ENCODE results near the gene SCUBE1.

- TF ChIP-seq CTCF (IDR thresholded peaks at IDR 0.05) (no peak), FOXM1 (IDR thresholded peaks at IDR 0.05; ENCODE audit: low read depth) (no peak), EP300 (IDR thresholded peaks at IDR 0.05; ENCODE audit: borderline replicate concordance in 1 of 2, low read depth in 1 of 2, low read length in 1 of 2) (no peak), EZH2phosphoT487 (IDR thresholded peaks at IDR 0.05; ENCODE audit: borderline replicate concordance, low read depth) (no peak), TEAD4 (IDR thresholded peaks at IDR 0.05; ENCODE audit: borderline replicate concordance, insufficient read depth) (no peak), PBX3 (IDR thresholded peaks at IDR 0.05) (no peak), POLR2AphosphoS5 (IDR thresholded peaks at IDR 0.05; ENCODE audit: low read depth, low read length) (no peak), GABPA (IDR thresholded peaks at IDR 0.05; ENCODE audit: low read depth) (no peak)
- TF ChIP-seq, protein P1, sequence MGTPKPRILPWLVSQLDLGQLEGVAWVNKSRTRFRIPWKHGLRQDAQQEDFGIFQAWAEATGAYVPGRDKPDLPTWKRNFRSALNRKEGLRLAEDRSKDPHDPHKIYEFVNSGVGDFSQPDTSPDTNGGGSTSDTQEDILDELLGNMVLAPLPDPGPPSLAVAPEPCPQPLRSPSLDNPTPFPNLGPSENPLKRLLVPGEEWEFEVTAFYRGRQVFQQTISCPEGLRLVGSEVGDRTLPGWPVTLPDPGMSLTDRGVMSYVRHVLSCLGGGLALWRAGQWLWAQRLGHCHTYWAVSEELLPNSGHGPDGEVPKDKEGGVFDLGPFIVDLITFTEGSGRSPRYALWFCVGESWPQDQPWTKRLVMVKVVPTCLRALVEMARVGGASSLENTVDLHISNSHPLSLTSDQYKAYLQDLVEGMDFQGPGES (IDR thresholded peaks at IDR 0.05; ENCODE audit: low read depth, low read length): no peak
- TF ChIP-seq, protein P2, sequence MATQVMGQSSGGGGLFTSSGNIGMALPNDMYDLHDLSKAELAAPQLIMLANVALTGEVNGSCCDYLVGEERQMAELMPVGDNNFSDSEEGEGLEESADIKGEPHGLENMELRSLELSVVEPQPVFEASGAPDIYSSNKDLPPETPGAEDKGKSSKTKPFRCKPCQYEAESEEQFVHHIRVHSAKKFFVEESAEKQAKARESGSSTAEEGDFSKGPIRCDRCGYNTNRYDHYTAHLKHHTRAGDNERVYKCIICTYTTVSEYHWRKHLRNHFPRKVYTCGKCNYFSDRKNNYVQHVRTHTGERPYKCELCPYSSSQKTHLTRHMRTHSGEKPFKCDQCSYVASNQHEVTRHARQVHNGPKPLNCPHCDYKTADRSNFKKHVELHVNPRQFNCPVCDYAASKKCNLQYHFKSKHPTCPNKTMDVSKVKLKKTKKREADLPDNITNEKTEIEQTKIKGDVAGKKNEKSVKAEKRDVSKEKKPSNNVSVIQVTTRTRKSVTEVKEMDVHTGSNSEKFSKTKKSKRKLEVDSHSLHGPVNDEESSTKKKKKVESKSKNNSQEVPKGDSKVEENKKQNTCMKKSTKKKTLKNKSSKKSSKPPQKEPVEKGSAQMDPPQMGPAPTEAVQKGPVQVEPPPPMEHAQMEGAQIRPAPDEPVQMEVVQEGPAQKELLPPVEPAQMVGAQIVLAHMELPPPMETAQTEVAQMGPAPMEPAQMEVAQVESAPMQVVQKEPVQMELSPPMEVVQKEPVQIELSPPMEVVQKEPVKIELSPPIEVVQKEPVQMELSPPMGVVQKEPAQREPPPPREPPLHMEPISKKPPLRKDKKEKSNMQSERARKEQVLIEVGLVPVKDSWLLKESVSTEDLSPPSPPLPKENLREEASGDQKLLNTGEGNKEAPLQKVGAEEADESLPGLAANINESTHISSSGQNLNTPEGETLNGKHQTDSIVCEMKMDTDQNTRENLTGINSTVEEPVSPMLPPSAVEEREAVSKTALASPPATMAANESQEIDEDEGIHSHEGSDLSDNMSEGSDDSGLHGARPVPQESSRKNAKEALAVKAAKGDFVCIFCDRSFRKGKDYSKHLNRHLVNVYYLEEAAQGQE (IDR thresholded peaks at IDR 0.05; ENCODE audit: low read depth, low read length): no peak
These were observed 173.7 kb downstream of the SCUBE1 start for GRCh38 chr22:43169310-43170130.

Measured in SK-N-SH (cell line).